ACHN (cell line): ENCODE measurements around the gene WFS1.
A peak's percentile ranks its signal among the peaks of the same experiment; 100 is the strongest.

Source experiments
- DNase-seq: peaks from one replicate; pipeline ENCODE4 v3.0.0-alpha.2; 2015
- in situ Hi-C: cut with HindIII; loops from 2 replicates; pipeline ENCODE4 v1.10.0; 2017; ENCODE audit warnings: low sequenced_read_pairs, low pct_ligation_motif_present, low pct_unique_long_range_greater_than_20kb

The WFS1 gene

DNA sequence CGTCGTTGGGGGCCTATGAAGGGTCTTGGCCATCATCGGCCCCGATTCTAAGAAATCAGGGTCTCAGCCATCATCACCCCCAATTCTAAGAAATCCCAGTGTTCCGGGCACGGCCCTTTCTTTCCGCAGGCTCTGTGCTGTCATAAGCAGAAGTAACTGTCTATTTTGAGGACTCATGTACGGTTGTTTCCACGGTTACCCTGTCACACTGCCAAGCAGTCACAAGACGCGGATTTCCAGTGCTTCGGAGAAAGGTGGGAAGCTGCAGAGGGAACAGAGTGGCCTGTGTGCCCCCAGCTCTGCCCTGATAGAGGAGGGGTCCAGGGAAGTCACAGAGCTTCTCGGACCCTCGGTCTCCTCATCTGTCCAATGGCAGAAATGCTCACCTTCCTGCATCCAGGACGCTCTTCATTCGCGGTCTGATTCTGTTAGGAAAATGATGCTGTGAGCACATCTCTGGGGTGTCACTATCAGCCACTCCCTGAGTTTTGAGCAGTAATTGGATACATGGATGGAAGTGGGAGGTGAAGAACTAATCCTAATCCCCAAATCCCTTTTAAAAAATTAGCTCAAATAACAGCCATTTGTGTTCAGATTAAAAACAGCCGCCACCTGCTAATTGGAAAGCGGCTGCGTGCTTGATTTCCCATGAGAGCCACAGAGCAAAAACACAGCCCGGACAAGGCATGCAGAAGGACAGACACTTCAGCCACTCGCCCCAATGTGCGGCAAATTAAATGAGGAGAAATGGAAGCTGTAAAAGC is 73.1 kb downstream of the WFS1 start:
- in situ Hi-C loops = no loop called here
- no peak for DNase-seq

- DNase-seq = peak; percentile 81
- in situ Hi-C loops = no loop called here
Measured at GRCh38 chr4:6343939-6344408, 74.3 kb downstream of the WFS1 start.

DNA sequence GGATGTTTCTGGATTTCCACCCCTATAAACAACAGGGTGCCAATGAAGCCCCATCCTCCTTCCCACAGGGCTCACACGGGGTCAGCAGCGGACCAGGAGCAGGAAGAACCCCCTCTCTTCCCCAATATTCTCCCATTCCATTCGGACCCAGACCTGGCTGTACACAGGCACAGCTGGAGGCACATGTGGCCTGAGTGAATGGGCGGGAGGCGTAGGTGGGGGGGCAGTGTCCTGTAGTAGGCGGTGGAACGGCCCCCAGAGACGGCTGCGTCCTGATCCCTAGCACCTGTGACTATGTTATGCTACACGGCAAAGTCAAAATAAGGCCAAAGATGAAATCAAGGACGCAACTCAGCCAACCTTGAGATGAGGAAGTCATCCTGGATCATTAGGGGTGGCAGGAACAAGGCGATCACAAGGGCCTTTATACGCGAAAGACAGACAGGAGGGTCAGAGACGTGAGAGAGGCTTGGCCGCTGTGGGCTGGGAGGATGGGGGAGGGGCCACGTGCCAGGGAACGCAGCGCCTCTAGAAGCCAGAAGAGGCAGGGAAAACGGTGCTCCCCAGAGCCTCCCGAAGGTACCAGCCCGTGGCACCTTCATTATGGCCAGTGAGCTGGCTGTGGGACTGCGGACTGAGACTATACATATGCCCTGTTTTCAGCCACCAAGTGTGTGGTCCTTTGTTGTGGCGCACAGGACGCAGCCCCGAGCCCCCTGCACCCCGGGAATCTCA is 75.6 kb downstream of the WFS1 start:
- in situ Hi-C loops = no loop called here
- no peak for DNase-seq

DNA sequence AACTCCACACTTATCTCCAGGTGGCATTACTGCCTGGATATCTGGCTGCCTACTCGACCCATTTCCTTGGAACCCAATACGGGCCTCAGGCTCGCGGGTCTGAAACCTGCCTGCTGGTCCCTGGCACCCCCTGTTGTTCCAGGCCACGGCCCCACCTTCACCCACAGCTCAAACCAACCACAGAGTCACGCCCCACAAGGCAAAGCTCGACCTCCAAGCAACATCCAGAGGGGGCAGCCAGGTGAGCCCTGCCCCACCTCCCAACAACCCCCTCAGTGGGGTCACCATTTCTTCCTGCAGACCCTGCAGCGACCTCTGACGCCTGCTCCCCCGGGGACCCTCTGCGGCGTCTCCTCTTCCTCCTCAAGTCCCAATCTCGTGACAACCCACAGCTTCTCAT is 76.2 kb downstream of the WFS1 start:
- no peak for DNase-seq
- in situ Hi-C loops = no loop called here

- in situ Hi-C loops = no loop called here
Measured at GRCh38 chr4:6346373-6347110, 76.9 kb downstream of the WFS1 start.

GRCh38 chr4:6347511-6348045 is 77.9 kb downstream of the WFS1 start:
- DNase-seq = no peak
- in situ Hi-C loops = no loop called here

More at GRCh38 chr4:6346373-6347110, 76.9 kb downstream of the WFS1 start:
- DNase-seq = no peak

DNA sequence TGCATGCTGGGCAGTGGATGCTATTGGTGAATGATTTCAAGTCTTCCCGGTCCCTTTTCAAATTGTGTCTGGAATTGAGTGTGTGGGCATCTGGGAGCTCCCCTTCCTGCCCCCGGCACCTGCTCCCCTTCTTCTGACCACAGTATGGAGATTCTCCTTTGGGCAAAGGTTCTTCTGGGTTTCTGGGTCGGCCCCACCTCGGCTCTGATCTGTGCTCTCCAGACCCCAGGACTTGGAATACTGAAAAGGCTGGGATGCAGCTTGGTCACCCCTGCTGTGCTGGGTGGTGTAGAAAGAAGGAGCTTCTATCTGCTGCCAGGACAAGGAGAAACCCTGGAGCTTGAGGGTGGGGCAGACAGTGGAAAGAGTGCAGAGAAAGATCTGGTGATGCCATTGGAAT is 78.8 kb downstream of the WFS1 start:
- no peak for DNase-seq
- in situ Hi-C loops = no loop called here

- DNase-seq = no peak
- in situ Hi-C loops = no loop called here
Measured at GRCh38 chr4:6349896-6350603, 80.4 kb downstream of the WFS1 start.

DNA sequence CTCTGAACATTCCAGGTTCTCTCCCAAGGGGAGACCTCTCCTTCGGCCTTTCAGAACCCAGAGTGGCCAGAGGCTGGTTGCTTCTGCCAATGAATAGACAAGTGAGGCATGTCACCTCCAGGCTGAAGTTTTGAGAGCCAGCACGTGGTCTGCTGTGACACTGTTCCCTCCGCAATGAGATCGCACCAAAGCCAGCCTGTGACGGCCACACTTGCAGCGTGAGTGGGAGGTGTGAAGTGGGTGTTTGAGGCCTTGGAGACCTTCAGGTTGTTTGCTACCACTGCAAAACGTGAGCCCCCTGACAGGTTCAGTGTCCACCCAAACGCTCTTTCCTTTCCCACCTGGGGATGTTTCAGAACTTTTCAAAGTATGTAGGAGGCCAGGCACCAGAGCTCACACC is 81.0 kb downstream of the WFS1 start:
- in situ Hi-C loops = no loop called here
- no peak for DNase-seq

DNA sequence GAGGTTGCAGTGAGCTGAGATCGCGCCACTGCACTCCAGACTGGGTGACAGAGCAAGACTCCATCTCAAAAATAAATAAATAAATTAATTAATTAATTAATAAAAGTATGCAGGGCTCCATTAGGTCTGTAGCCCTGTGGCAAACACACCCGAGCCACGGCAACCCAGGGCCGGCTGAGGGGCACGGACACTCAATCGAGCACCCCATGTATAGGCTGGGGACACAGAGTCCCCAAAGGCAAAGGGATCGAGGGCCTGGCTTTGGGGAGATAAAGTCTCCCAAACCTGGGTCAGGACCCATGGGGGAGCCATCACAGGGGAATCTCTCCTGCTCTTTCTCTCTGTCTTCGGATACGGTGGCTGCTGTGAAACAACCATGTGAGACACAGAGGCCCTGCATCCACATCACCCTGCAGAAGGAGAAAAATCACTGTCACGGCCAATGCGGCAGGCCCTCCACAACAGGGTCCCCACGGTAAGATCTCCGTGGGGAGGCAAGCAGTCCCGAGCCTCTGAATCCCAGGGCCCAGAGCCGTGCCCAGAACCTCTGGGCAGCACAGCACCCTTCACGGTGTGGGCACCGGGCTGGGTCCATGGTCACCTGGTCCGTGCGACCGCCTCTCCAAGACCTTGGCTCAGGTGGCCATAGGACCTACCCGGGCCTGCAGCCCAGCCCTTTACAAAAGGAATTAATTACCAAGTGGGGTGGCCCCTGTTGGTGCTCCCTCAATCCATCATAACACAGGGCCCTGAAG is 81.8 kb downstream of the WFS1 start:
- in situ Hi-C loops = no loop called here

DNA sequence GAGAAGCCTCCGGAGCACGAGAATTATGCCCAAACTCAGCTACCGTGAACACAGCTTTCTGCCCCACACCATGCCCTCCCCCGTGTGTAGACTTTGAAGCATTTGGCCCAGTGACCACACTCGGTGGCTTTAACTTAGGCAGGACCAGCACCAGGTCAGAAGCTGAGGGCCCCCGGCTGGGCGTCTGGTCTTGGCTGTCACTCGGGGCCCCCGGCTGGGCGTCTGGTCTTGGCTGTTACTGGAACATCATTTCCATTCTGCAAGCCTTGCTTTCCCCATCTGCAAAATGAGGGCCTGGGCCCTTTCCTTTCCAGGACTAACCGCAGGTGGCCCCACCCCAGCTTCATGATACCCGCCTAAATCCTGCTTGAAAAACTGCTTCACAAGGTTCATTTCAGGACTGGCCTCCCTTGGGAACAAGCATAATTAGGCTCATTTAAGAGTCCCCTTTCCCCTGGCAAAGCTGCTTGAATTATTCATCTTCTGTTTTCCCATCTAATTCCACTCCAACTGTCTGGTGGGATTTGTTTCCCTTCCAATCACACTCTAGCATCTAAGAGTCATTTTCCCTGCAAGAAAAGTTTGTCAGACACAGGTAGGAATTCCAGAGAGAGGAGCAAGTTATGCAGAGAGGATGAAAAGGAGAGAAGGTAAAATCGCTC is 82.5 kb downstream of the WFS1 start:
- in situ Hi-C loops = no loop called here
- no peak for DNase-seq

More for the DNA sequence above, 81.8 kb downstream of the WFS1 start:
- DNase-seq = no peak
